Kidney tubule cell (primary cell): ENCODE data around the gene IGF2BP1.
"Not testable (repeated sequence)": the region's sequence is repeated elsewhere in the genome, so short reads cannot be mapped to it uniquely, and the experiment has no call there.

Experiments
- DNase-seq: peaks from one replicate; pipeline ENCODE4 v3.0.0-alpha.2; 2018; ENCODE audit warnings: low spot score

The IGF2BP1 gene

GRCh38 chr17:48995974-48996721 is 1.0 kb upstream of the IGF2BP1 start:
- no peak for DNase-seq

- no peak for DNase-seq
Measured at GRCh38 chr17:48996722-48997102, 473 bp upstream of the IGF2BP1 start.

- DNase-seq = no peak
Measured at GRCh38 chr17:48997827-48998586, 822 bp downstream of the IGF2BP1 start.

- no peak for DNase-seq
Measured at GRCh38 chr17:48998587-48999440, 1.6 kb downstream of the IGF2BP1 start.

- DNase-seq = no peak
Measured at GRCh38 chr17:49000943-49001342, 3.8 kb downstream of the IGF2BP1 start.

- no peak for DNase-seq
Measured at GRCh38 chr17:49001671-49002070, 4.5 kb downstream of the IGF2BP1 start.

GRCh38 chr17:49002331-49002730 is 5.1 kb downstream of the IGF2BP1 start:
- no peak for DNase-seq

- no peak for DNase-seq
Measured at GRCh38 chr17:49002766-49003165, 5.6 kb downstream of the IGF2BP1 start.

GRCh38 chr17:49003557-49004511 is 6.6 kb downstream of the IGF2BP1 start:
- DNase-seq = no peak

- no peak for DNase-seq
Measured at GRCh38 chr17:49005140-49005539, 8.0 kb downstream of the IGF2BP1 start.

GRCh38 chr17:49008908-49009307 is 11.7 kb downstream of the IGF2BP1 start:
- DNase-seq = not testable (repeated sequence)

- no peak for DNase-seq
Measured at GRCh38 chr17:49012769-49013255, 15.6 kb downstream of the IGF2BP1 start.

- DNase-seq = no peak
Measured at GRCh38 chr17:49013311-49014213, 16.4 kb downstream of the IGF2BP1 start.

- DNase-seq = no peak
Measured at GRCh38 chr17:49015179-49015923, 18.2 kb downstream of the IGF2BP1 start.

GRCh38 chr17:49015924-49016774 is 19.0 kb downstream of the IGF2BP1 start:
- no peak for DNase-seq

GRCh38 chr17:49016775-49017463 is 19.7 kb downstream of the IGF2BP1 start:
- peak; percentile 87 for DNase-seq

- DNase-seq = no peak
Measured at GRCh38 chr17:49018116-49018612, 21.0 kb downstream of the IGF2BP1 start.

- DNase-seq = no peak
Measured at GRCh38 chr17:49018748-49019147, 21.6 kb downstream of the IGF2BP1 start.
